ENCODE results near the gene HSDL1.
"Not testable (repeated sequence)": the region's sequence is repeated elsewhere in the genome, so short reads cannot be mapped to it uniquely, and the experiment has no call there.

HSDL1 gene

DNA sequence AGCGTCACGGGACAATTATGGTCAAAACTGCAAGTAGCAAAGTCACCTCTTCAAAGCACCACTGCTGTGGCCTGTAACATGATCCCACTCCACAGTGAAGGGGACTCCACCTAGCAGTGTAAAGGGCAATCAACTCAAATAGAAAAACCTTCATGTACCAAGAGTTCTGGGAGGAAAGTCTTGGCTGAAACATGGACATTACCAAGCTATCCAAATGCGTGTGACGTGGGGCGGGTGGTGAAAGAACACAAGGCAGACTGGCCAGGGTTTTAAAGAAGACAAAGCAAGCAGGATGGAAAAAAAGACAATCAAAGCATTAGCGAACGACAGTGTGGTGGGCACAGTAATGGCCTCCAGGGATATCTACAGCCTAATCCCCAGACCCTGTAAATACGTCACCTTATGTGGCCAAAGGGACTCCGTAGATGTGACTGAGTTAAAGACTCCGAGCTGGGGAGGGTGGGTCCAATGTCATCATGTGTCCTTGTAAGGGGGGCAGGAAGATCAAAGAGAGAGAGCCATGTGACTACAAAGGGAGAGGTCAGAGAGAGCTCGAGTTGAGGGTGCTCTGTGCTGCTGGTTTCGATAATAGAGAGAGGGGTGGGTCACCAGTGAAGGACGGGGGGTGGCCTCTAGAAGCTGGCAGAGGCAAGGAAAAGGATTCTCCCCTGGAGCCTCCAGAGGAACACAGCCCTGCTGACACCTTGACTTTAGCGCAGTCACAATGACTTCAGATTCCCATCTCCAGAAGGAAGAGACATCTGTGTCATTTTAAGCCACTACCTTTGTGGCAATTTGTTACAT lies 6.0 kb downstream of the HSDL1 start:
- DNase-seq (ENCODE audit: low spot score), result no peak

DNA sequence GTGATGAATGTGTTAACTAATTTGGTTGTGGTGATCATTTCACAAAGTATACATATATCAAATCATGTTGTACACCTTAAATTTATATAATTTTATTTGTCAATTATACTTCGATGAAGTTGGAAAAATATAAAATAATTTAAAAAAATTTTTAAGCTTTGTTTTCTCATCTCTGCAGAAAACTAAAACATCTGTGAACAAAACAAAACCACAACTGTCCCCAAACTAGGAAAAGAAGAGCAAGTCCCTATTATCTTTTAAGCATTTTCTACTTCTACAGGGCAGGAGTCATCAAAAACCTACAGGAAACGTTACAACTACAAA lies 6.5 kb downstream of the HSDL1 start:
- DNase-seq (ENCODE audit: low spot score), result no peak

DNA sequence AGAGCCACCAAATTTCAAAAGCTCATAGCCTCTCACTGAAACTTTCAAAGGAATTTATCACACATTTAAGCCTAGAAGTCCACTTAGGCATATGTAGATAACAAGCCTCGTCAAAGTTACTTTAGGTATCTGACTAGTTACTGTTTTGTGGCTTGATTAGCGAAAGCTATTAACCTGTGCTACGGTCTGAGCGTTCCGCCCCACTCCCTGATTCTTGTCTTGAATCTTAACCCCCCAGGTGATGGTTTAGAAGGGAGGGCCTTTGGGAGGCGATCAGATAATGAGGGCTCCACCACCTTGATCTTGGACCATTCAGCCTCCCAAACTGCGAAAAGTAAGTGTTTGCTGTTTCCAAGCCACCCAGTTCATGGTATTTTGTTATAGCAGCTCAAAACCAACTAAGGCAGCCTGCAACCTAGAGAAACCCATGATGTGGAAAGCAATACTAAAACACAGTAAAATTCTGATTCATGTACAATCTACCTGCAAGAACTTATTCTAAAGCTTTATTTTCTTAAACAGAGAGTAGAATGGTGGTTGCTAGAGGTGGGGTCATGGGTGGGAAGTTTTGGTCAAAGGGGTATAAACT lies 7.1 kb downstream of the HSDL1 start:
- DNase-seq (ENCODE audit: low spot score), result no peak

DNA sequence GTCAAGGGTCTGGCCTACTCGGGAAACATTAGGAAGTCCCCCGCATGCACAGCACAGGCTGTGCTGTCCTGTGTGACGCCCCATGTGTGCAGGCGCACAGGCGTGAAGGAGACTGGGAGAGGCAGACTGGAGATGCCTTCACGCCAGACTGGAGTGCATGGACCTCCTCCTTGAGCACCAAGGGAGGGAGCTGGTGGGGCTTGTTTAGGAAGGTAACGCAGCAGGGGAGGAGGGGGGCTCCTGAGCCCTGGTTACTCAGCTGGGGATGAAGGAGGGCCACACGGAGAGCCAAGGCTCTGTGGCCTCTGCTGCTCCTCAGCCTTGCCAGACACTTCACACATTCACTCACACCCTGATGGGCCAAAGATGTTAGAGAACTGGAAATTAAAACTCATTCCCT lies 7.7 kb downstream of the HSDL1 start:
- DNase-seq (ENCODE audit: low spot score), result no peak

DNA sequence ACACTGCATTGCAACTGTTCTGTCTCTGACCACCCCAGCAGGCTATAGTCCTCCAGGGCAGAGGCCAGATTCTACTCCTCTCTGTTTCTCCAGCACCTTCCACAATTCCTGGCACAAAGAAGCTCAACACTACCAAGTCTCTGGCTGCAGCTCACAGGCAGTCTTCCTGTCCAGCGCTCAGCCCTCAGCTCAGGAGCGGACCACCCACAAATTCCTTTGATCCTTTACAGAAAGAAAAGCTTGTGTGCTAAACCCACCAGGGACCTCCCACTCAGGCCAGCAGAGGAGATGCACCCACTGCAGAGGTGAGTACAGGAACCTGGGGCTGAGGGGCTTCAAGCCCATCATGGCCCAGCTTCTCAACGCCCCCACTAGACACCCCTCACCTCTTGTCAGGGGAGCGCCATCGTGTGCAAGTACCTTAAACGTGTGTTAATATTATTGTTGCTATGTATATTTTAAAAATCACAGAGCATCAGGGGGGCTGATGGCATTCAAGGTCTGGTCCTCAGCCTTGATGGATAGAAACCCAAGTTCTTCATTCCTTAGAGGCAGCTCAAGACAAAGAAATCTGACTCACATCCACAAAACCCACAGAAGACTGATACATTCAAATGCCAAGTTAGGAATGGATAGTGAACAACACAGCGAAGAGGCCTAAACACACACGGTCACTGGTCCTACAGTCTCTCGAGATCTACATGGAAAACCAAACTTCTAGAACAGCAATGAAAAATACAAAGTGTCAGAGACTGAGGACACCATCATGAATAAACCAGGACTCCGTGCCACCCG lies 8.4 kb downstream of the HSDL1 start:
- no peak for DNase-seq (ENCODE audit: low spot score)

DNA sequence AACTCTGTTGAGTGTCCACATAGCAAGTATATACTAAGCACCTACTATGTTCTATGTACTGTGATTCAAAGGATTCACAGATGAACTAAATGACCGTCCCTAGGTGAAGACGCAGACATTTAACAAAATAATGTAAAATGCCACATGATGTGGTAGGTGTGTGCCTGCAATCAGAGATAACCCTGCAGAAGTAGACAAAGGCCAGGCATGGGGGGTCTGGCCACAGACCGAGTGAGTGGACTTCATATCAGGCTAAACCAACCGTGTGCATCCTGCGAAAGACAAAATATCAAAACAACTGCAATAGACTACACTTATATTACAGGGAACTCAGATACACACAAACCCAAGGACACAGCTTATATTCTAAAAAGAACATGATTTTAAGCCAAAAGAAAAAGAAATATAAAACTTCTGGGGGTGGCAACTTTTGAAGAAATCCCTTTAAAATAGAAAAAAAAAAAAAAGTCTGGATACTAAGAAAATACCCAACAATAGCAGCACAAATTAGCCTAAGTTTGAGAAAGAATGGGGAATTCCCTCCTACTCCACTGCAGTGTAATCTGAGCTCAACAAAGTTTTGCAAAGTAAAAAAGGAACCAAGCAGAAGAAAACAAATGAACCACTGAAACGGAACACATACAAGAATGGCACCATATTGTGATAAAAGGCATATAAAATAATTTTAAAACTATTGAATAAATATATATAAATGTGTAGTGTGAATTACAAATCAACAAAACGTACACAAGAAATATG lies 12.3 kb downstream of the HSDL1 start:
- DNase-seq (ENCODE audit: low spot score), result no peak

DNA sequence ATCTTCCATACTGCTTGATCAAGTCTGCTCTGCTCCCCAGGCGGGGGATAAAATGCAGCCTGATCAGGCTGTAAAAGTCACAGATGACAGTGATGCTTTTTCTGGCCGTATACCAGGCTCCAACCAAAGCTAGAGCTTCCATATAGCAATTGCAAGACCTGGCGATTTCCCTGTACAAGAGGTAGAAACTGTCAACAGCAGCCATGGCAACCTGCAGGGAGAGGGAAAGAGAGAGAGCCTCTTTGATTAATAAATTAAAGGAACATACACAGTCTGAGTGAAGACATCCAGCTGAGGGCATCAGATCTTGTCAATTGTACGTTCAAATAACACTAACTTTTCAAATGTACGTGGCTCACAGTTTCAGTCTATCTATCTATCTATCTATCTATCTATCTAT lies 13.9 kb downstream of the HSDL1 start:
- DNase-seq (ENCODE audit: low spot score), result no peak

DNA sequence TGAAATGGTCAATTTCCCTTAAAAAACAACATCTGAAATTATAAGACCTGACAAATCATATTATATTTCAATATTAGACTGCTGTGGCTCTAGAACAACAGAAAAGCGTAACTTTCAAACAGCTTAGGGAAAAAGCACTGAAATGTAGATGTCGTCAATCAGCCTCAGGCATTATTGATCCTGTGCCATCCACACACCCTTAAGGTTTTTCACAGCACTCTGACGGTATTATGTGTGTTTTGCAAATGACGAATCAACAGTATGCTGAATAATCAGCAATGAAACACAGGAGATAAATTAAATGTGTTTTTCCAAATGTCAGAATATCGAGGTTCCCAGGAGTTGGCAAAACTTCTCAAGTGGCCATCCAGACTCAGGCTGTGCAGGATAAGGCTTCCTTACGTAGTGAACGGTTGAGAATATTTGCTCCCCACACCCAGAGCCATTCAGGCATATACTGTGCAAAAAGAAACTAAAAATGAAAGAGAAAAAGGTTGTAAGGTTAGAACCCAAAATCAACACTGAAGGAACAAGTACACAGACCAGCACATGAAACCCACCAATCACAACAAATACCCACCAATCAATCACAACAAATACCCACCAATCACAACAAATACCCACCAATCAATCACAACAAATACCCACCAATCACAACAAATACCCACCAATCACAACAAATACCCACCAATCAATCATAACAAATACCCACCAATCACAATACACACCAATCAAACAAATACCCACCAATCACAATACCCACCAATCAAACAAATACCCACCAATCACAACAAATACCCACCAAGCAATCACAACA lies 20.5 kb downstream of the HSDL1 start:
- DNase-seq (ENCODE audit: low spot score), result no peak

DNA sequence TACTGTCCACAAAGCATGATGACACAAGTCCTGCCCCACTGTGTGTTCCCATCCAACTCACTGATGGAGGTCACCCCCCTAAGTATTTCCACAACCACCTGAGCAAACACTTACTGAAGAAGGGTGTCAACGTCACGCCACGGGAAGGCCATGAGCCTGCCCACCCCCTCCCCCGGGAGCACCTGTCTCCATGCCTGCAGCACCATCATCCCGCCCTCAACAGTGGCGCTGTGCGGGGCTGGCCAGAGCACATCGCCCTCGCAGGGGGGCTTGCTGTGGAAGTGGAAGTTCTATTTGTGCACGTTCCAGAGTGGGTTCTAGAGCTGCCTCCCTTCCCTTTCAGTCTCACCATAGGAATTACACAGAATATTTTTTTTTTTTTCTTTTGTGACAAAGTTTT lies 24.0 kb downstream of the HSDL1 start:
- no peak for DNase-seq (ENCODE audit: low spot score)

DNA sequence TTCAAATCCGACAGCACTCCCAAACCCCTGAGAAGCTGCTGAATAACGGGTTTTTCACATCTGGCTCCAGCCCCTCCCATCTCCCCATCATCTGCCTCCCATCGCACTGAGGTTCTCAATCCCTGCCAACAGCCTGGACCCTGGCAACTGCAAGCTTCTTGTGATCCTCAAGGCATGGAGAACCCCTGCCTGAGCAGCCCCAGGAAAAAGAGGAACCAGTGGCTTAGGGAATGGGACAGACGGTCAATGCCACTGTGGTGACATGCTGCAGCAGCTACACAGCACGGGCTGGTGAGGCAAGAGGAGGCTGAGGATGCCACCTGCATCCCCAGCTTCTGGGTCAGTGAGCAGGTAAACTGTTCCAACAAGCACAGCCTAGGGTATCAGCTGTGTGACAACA lies 25.0 kb downstream of the HSDL1 start:
- DNase-seq (ENCODE audit: low spot score), result no peak

DNA sequence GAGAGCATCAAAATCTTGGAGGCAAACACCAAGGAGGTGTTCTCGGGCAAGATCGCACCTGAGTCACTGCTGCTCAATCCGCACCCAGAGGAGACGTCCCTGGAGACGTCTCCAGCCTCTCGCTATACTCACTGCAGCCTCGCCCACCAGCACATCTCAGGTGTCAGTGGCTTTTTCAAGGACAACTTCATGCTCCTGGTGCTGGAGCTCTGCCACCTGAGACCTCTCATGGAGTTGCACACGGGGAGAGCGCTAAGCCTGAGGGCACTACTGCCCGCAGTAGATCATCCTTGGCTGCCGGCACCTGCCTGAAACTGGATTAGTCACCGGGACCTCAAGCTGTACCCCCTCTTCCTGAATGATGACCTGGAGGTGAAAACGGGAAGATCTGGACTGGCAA lies 25.6 kb downstream of the HSDL1 start:
- no peak for DNase-seq (ENCODE audit: low spot score)

DNA sequence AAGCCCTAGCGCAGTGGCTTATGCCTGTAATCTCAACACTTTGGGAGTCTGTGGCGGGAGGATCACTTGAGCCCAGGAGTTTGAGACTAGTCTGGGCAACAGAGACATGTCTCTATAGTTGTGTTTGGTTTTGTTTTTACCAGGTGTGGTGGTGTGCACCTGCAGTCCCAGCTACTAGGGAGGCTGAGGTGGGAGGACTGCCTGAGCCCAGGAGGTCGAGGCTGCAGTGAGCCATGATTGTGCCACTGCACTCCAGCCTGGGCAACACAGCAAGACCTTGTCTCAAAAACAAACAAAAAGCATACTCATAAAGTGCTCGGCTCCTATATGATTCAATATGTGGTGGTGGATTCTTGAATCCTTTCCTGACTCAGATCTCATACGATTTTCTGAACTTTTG lies 26.7 kb downstream of the HSDL1 start:
- DNase-seq (ENCODE audit: low spot score), result not testable (repeated sequence)

DNA sequence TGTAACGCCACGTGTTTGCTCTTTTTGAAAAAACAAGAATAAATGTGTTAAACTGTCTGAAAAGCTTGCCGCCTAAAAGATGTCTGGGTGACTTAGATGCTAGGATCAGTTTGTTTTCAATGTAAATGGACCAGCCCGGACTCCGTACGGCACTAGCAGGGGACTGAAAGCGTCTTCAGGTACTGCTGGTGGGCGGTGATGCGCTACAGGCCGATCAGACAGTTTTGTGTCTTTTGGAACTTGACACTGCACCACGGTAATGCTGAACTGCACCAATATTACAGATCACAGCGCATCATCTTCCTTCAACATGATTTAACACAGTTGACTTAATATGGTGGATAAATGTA lies 27.5 kb downstream of the HSDL1 start:
- DNase-seq (ENCODE audit: low spot score), result peak; percentile 15

DNA sequence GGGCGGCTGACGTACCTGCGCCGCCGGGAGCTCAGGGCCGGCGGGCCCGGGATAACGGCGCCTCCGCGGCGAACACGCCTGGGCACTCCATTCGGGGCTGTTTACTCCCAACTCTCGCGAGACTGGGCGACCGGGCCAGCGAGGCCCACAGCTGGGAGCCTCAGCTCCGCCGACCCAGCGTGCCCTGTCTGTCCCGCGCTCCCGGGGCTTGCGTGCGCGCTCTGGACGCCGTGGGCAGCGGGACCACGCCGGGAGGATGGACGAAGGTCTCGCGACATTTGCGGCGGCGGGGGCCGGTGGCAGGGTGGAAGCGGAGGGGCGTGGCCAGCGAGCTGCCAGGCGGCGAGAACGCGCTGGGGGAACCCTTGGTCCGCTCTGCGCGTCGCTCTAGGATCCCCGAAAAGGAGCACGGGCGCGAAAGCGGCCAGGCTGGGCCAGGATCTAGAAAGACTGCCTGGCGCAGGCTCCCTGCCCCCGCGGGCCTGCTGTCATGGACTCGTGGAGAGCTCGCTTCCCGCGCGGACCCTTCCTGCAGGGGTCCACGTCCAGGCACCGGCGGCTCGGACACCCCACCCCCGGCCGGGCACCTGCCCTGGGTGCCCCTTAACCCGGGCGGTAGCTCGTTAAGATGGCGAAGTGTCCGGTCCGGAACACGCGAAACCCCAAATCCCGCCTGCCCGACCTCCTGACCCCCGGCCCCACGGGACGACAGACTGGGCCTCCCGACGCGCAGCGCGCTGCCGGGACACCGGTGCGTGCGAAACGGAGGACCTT lies 28.1 kb downstream of the HSDL1 start, which contains the start of gene MBTPS1:
TSS of gene MBTPS1 (minus strand) at position 223 of the 774 bp plus-strand sequence. CDS start 15,159 bp downstream, outside the sequence.
- peak; percentile 95 for DNase-seq (ENCODE audit: low spot score)

DNA sequence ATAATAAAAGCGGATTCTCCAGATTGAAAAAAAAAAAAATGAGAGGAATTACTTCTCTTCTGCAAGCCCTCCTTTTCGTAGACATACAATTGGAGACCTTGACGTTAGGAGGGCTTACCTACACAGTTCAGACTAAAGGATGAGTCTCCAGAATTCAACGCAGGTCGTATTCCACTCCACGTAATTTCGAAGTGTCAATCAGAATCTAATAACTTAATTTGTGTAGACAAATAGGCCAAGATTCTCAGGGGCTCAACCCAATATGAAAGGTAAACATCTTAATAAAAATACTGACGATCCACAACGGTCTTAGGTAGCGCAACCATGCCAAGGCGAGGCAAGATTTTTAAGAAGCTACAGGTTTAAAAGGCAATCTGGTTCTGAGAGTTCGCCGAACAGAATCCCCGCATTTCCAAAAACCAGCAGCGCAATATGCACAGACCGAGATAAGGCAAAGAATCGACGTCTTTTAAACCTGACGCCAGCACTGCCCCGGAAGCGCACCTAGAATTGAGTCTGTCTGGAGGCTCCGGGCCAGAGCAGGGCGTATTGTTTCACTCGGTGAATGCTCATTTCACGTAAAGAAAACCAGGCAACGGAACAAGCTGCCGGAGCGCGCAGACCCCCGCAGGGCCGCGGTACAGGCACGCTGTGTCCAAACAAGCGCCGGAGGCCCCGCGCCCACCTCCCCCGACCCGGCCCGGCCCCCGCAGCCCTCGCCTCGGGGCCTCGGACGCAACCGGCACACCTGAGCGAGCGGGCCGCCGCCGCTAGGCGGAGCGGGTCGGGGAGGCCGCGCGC lies 28.9 kb downstream of the HSDL1 start:
- peak; percentile 71 for DNase-seq (ENCODE audit: low spot score)

DNA sequence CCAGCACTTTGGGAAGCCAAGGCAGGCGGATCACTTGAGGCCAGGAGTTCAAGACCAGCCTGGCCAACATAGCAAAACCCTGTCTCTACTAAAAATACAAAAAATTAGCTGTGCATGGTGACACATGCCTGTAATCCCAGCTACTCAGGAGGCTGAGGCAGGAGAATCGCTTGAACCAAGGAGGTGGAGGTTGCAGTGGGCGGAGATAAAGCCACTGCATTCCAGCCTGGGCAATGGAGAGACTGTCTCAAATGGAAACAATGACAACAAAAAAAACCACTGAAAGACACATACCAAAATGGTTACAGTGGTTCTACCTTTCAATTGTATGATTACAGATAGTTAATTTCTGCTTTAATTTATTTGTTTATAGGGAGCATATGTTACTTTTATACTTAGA lies 33.0 kb downstream of the HSDL1 start:
- DNase-seq (ENCODE audit: low spot score), result not testable (repeated sequence)

DNA sequence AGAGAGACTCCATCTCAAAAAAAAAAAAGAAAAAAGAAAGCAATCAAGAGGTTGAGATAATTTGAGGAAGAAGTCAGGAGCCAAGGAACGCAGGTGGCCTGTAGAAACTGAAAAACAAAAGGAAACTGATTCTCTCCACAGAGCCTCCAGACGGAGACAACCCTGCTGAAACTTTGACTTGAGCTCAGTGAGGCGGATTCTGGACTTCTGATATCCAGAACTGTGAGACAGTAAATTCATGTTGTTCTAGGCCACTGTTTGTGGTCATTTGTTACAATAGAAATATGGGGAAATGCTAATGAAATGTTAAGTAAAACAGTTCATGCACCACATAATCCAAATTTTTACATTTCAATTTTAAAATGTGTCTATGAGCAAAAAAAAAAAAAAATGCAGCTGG lies 33.5 kb downstream of the HSDL1 start:
- no peak for DNase-seq (ENCODE audit: low spot score)

DNA sequence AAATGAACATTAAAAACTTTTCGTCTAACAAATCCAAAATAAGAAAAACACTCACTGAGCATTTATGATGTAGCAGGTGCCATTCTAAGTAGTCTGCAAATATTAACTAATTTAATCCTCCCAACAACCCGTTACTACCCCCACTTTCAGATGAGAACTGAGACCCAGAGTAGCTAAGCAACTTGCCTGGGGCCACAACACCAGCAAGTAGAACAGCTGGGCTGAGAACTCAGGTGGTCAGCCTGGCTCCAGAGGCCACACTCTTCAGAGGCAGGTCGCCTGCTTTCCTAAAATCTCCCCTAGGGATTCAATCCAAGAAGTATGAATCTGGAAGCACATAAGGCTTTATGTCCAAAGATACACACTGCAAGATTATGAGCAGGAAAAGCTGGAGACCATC lies 34.5 kb downstream of the HSDL1 start:
- DNase-seq (ENCODE audit: low spot score), result no peak

DNA sequence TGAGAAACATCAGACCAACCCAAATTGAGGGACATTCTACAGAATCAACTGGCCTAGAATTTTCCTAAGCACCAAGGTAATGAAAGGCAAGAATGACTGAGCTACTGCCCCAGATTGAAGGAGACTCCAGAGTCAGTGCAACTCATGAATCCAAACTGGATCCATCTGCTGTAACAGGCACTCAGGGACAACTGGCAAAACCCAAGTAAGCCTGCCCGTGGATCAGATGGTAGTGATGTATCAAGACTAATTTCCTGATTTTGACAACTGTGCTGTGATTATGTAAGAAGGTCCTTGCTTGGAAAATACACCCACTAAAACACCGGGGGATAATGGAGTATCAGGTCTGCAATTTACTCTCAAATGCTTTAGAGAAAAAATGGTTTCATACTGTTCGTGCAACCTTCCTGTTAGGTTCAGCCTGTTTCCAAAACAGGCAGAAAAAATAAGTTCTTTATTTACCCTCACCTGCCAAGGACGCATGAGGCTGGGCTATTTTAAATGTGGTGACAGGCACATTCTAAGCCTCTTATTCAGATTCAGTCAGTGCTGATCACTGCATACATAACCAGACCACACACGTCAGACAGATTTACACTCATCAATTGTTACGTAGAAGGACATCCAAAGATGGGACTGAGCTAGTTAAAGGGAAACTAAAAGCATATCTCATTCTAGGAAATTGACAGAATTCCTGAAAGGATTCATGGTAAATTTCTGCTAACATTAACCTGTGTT lies 35.2 kb downstream of the HSDL1 start:
- no peak for DNase-seq (ENCODE audit: low spot score)
